AG10803 (cell line): ENCODE results near the gene PCDH10.

Experiments used
- DNase-seq: peaks from one replicate; pipeline ENCODE4 v3.0.0; 2010; ENCODE audit warnings: low read depth
- H3K4me3 ChIP-seq: 2 replicates; pipeline ENCODE4 v1.5.1; 2011; ENCODE audit warnings: mild to moderate bottlenecking, low read length, control low read depth
- TF ChIP-seq, protein P1 (sequence below): conservative IDR thresholded peaks from 2 replicates; pipeline ENCODE4 v1.5.1; 2011; ENCODE audit warnings: mild to moderate bottlenecking, low read length, control low read depth, inconsistent platforms

Gene PCDH10, protein sequence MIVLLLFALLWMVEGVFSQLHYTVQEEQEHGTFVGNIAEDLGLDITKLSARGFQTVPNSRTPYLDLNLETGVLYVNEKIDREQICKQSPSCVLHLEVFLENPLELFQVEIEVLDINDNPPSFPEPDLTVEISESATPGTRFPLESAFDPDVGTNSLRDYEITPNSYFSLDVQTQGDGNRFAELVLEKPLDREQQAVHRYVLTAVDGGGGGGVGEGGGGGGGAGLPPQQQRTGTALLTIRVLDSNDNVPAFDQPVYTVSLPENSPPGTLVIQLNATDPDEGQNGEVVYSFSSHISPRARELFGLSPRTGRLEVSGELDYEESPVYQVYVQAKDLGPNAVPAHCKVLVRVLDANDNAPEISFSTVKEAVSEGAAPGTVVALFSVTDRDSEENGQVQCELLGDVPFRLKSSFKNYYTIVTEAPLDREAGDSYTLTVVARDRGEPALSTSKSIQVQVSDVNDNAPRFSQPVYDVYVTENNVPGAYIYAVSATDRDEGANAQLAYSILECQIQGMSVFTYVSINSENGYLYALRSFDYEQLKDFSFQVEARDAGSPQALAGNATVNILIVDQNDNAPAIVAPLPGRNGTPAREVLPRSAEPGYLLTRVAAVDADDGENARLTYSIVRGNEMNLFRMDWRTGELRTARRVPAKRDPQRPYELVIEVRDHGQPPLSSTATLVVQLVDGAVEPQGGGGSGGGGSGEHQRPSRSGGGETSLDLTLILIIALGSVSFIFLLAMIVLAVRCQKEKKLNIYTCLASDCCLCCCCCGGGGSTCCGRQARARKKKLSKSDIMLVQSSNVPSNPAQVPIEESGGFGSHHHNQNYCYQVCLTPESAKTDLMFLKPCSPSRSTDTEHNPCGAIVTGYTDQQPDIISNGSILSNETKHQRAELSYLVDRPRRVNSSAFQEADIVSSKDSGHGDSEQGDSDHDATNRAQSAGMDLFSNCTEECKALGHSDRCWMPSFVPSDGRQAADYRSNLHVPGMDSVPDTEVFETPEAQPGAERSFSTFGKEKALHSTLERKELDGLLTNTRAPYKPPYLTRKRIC

DNA sequence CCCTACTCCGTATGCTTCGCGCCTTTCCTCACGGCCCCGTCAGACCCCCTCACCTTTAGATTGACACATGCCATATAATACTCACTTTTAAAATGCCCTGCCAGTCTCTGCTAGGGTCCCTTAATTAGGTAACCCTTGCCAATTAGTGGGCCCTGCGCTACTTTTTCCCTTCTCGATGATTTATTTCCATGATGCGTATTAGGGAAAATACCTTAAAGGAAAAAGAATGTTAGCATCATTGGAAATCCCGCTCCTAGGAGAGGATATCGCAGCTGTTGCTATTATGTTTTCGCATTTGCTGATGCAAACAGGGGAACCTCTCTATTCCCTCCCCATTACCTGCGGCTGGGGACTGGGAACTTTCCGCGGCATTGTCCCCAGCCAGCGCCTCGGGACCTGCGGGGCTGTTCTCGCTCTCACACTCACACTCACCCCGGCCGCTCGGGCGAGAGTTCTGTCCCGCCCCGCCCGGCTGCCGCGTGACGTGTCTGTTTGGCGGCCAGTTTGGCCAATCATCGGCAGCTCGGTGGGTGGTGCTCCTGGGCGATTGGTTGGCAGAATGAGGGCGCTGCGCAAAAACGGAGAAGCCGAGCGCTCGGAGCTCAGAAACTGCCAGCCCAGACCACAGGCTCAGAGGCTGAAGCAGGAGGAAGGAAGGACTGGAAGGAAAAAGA is at the start of gene PCDH10:
Gene PCDH10 (plus strand): TSS at position 605 of the 674 bp plus-strand sequence. CDS start 847 bp downstream, outside the sequence.
- TF ChIP-seq, protein P1, sequence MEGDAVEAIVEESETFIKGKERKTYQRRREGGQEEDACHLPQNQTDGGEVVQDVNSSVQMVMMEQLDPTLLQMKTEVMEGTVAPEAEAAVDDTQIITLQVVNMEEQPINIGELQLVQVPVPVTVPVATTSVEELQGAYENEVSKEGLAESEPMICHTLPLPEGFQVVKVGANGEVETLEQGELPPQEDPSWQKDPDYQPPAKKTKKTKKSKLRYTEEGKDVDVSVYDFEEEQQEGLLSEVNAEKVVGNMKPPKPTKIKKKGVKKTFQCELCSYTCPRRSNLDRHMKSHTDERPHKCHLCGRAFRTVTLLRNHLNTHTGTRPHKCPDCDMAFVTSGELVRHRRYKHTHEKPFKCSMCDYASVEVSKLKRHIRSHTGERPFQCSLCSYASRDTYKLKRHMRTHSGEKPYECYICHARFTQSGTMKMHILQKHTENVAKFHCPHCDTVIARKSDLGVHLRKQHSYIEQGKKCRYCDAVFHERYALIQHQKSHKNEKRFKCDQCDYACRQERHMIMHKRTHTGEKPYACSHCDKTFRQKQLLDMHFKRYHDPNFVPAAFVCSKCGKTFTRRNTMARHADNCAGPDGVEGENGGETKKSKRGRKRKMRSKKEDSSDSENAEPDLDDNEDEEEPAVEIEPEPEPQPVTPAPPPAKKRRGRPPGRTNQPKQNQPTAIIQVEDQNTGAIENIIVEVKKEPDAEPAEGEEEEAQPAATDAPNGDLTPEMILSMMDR, result no peak
- peak; percentile 80 for DNase-seq
- H3K4me3 ChIP-seq, result peak within 1 kb of the TSS; percentile 47

DNA sequence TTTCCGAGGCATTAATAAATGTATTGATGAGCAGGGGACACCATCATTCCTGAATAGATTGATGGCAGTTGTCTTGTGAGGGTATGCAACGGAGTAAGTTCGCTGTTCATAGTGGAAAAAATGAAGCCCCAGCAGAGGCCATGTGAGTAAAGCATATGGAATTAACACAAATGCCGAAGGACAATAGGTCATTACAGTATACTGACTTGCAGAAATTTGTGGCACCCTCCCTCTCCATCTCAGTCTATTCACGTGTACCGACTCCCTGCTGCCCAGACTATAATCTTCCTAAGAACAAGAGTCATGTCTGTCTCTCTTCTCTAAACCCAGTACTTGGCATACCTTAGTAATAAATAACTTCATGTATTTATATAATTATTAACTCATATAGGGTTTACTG is 47.1 kb upstream of the PCDH10 start:
- TF ChIP-seq, protein P1, result no peak
- no peak for DNase-seq
- no peak overlapping the region for H3K4me3 ChIP-seq

DNA sequence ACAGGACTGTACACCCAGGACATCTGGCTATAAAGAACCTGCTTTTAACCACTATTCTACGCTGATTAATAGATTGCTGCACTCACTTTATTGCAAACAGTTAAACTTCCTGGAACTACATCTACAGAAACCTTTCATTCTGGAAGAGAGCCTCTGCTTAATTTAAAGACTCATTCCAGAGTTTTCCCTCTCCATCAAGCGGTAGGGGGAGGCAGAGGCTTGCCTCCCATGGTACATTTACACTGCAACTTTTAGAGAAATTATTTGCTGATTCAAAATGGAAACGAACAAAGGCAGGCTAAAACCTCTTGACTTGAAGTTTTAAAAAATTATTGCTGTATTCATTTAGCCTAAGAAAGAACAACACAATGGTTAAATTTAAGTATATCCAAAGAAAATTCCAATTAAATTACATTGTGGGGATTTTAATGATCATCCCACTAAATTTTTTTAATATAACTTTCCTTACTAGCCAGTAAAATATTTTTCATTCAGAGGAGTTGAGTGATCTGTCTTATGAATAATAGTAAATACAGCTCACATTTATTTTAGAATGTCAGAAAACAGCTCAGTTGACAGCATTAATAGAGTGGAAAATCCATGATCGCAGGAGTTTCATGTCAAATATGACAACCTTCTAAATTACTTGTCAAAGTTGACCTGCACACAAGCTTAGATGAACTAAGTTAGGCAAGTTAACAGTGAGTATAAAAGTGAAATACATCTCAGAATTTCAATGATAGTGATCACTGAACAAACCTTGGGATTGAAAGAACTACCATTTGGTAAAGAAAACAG is 46.3 kb upstream of the PCDH10 start:
- TF ChIP-seq, protein P1, result no peak
- H3K4me3 ChIP-seq, result no peak overlapping the region
- no peak for DNase-seq

DNA sequence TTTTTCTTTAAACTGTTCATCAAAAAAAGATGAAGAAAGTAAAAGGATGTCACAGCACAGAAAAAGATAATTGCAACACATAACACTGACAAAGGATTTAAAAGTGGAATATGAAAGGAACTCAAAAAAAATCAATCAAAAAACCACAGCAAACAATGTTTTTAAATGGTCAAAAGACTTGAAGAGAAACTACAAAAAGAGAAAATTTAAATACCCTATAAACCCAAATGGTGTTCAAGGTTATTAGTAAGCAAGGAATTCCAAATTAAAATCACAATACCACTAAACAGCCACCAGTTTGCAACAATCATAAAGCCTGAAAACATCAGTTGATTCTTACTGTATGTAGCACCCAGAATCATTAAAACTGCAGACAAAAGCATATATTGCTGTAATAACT is 36.5 kb upstream of the PCDH10 start:
- no peak overlapping the region for H3K4me3 ChIP-seq
- TF ChIP-seq, protein P1, result no peak
- no peak for DNase-seq

DNA sequence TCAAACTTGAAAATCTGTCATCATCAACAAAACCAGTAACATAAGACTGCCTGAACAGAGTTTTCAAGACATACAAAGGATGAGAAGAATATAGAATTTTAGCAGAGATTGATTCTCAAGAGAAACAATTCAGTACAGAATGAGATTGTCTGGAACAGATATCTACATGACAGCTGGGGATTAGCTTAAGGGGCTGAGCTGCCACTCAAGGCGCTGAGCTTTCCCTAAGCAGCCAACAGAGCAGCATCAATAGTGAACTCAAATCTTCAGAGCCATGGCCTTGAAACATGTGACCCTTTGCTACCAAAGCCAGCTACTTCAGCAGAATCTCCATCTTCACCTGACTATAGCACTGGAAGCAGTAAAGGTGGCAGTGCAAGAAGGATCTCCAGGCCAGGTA is 24.3 kb upstream of the PCDH10 start:
- H3K4me3 ChIP-seq, result no peak overlapping the region
- TF ChIP-seq, protein P1, result no peak
- no peak for DNase-seq

DNA sequence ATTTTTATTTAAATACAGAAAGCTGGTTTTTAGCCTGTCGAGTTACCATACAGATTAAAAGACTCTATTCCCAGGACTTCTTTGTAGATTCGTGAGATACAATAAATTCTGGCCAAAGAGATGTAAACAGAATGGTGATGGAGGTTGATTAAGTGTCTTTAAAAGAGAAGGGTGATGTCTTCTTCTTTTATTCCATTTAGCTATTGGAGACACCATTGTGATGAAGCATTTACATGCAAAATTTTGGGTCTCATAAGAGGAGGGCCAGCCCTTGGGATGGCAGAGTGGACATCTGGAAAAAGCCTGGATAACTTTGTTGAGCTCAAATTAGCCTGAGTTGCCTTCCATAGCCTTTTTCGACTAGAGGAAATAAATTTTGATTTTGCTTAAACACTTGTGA is 21.6 kb upstream of the PCDH10 start:
- no peak for DNase-seq
- TF ChIP-seq, protein P1, result no peak

More for the DNA sequence above, 21.6 kb upstream of the PCDH10 start:
- no peak overlapping the region for H3K4me3 ChIP-seq
